HG03575 (cell line): ENCODE results near the gene PES1.
"Not testable (repeated sequence)": the region's sequence is repeated elsewhere in the genome, so short reads cannot be mapped to it uniquely, and the experiment has no call there.

Experiments used
- ATAC-seq: cut with Tn5 transposase; IDR thresholded peaks from one replicate; pipeline ENCODE4 v1.9.1; 2021; ENCODE audit not compliant: unreplicated experiment, insufficient number of reproducible peaks, low FRiP score; ENCODE audit errors: extremely low read depth

The PES1 gene

DNA sequence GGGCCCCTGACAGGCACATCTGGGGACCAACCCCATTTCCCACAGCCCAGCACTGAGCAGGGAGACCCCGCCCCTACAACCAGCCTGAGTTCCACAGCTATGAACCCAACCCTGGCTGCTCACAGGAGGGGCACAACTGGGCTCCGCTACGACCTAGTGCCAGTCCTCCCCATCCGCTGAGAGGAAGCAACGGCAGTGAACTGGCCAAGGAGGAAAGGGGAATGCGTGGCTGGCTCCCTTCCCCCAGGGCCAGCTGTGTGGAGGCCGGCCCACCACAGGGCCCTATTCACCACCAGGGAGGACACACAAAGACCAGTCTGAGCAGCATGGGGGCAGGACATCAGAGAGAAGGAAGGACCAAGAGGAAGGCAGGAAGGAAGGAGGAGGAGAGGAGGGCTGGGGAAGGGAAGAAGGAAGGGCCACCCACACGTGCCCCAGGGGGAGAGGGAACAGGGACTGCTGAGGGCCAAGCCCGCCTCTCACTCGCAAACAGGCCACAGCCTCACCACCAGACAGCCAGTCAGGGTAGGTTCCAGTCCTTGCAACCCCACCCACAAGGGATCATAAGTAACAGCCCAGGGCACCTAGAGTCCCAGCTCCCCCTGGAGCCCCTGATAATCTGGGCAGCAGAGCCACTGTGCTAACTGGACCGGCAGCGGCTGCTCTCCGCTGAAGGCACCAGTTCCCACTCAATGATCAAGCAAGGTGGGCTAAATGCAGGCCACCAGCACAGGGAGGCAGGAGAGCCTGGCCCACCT is 8.7 kb downstream of the PES1 start:
- no peak for ATAC-seq

GRCh38 chr22:30582051-30582450 is 9.7 kb downstream of the PES1 start:
- ATAC-seq = no peak

DNA sequence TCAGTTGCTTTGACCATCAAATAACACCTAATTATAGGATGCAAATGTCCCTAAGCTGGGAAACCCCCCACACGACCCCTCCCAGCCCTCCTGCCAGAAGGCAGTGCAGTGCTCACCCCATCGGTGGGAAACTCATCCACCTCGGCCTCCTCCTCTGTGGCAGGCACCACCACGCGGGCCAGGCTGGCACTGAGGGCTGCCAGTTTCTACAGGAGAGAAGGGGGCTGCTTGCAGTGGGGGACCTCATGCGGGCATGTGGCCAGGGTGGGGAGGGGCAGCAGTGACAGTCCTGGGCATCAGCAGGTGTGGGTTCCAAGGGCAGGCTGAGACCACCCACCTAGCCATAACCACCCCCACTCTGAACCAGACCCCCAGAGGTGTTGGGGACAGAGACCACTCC is 10.8 kb downstream of the PES1 start:
- ATAC-seq = no peak

DNA sequence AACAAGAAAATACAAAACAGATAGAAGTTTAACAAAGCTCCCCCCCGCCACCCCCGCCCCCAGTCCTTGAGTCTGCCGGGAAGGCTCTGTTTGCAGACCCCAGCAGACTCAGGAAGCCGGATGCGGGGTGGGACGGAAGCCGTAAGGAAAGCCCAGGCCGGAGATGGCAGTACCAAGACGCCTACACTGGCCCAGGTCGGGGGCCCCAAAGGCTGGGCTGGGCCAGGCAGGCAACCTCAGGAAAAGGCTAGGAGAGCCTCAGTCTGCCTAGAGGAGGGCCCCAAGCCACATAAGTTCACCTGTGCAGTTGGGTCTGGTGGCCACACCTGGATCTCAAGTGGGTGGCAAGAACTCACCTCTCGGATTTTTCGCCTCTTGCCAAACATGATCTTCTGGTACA is 13.2 kb downstream of the PES1 start:
- no peak for ATAC-seq

DNA sequence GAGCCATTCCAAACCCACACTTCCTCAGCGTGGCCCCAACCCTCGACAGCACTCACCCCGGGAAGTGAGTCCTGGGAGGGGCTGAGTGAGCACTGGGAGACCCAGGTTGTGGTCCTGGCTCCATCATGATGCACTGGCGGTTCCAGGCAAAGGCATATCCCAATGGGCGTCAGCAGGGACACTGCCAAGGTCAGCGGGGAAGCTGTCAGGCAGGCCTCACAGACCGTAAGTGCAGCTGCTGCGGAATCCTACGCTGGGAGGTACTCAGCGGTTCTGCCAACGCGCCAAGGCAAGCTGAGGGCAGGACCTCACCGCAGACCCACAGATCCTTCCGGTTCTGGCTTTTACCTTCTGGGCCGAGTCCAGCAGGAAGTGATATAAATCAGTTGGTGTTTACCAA is 15.9 kb downstream of the PES1 start:
- ATAC-seq = no peak

DNA sequence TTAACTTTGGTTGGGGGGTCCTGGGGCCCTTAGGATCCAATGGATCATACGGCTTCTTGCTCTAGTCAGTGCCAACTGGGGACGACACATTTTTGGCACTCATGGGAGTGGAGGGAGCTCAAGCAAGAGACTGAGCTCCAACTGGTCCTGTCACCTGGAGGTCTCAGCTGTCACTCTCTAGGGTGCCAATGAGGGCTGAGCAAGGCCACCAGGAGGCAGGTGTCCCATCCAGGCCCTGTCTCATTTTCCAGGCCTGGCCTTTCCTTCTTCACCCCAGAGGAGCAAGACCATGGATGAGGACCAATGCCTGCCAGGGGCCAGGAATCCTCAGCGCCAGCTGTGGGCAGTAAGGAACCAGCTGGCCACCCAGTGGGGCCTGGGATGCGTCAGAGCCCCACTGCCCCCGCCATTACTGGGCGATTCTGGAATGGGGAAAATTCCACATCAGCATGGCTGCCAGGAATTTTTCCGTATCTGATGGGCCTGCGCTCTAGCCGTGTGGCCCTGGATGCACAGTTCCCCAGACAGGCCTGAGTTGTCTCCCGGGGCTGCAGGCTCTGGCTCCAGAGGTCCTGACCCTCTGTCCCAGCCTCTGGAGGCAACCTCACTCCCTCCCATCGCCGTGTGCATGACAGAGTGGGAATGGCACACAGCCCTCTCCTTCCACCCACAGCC is 16.6 kb downstream of the PES1 start:
- no peak for ATAC-seq

DNA sequence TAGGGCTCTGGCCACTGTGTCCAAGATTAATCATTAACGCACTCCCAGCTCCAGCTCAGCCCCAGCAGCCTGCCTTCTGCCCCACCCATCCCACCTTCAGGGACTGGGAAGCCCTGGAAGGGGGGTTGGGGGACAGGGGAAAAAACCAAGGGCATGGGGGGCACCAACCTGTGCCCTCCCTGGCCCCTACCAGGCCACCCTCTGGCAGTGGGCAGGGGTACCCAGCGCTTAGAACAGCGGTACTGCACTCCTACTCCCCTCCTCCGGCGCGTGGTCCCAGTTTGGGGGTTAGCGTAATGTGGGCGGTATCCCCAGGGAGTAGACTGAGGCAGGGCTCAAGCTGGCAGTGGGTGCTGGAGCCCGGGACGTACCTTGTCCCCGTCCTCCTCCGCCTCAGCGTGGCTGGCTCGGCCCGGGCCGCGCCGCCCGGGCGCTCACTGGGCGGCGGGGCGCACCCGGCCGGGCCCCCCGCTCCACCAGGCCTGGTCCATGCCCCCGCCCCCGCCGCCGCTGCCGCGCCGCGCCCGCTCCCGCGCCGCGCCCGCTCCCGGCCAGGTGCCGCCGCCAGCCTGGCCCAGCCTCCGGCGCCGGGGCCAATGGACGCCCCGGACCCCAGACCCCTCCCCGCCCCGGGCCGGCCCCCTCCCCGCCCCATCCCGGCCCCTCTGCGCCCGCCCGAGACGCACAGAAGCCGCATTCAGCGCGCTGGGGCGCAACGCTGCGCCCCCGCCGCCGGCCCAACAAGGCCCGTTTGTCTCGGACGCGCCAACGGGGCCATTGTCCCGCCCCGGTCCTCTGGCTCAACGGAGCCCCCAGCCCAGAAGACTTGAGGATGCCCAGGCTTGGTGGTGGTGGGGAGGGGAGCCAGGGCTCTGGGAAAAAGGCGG is 17.4 kb downstream of the PES1 start, which contains the start of gene GAL3ST1:
TSS of gene GAL3ST1 (minus strand) at position 571 of the 887 bp plus-strand sequence. CDS start 17,273 bp downstream, outside the sequence.
- ATAC-seq = no peak

DNA sequence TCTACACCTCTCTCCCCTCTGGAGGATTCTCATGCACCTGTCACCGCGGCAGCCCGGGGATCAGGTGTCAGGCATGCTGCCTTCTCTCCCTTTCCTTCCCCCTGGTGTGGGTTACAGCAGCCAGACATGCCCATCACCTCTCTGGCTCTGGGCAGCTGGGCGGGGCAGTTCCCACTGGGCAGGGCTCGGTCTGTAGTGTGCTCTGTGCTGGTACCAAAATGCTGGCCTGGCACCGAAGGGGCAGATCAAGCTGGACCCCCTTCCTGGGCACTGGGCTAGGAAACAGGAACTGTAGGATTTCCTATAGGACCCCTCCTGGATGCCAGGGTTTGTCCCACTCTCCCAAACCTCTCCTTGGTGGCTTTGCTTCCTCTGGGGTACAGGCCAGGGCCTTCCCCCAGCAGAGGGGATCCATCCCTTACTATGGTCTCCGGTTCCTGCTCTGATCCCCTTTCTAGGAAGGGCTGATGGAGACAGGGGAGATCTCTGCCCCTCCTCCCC is 18.1 kb downstream of the PES1 start:
- no peak for ATAC-seq

DNA sequence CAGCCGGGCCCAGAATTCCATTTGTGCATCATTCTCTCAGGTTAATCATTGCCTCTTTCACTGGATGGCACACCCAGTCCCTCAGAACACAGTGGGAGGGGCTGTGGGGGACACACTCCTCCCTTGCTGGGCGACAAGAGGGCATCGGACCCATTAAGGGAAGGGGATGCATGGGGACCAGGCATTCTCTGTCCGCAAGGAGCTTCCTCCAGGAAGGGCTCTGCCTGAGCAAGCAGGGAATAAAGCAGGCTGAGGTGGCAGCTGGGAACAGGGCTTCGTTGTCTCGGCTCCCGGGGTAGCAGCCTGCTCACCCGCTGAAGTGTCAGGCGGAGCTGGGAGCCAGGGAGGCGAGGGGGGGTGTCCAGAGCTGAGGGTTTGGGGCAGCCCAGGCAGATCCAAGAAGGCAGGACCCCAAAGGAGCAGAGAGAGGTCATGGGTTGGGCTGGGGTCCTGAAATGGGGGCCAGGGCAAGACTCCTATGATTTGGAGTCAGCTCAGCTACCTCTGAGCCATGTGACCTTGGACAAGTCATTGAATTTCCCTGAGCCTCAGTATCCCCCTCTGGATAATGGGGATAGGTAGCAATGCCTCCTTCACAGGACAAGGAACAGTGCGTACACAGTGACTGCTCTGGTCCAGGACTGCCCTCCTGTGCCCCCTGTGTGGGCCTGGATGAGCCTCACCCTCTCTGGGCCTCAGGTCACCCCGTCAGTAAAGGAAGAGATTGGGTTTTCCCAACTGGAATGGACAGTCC is 18.7 kb downstream of the PES1 start:
- no peak for ATAC-seq

- no peak for ATAC-seq
These were observed 19.5 kb downstream of the PES1 start for GRCh38 chr22:30572210-30572609.

- no peak for ATAC-seq
These were observed 22.0 kb downstream of the PES1 start for GRCh38 chr22:30569674-30570202.

DNA sequence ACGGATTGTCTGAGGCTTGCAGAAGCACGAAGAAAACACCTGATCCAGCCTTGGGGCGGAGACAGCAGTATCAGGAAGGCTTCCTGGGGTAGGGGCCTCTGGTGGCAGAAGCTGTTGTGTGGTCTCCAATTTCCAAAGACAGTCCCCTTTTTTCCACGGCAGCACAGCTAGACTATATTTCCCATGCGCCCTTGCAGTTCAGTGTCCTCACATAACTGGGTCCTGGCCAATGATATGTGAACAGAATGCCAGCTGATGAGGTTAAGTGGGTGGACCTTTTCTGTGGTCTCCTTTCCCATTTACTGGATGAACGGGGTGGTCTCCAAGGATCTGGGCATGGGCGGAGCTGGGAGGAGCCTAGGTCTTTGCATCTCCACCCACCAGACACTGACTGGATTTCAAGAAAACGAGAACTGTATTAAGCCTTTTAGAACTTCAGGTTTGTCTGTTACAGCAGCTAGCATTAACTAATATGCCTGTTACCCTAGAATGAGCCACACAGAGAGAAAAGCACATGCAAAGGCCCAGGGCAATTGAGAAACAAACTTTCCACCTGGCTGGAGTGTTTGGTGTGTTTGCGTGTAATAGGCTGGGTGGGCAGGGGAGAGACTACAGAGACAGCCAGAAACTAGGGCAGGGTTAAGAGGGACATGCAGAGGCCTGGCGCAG is 23.4 kb downstream of the PES1 start:
- no peak for ATAC-seq

DNA sequence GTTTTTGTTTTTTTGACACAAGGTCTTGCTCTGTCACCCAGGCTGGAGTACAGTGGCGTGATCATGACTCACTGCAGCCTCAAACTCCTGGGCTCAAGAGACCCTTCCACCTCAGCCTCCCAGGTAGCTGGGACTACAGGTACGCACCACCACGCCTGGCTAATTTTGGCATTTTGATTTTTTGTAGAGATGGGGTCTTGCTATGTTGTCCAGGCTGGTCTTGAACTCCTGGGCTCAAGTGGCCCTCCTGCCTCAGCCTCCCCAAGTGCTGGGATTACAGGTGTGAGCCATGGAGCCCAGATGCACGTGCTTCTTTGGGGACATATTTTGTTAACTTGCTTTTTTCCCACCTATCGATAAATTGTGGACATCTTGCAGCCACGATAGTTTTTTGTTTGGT is 24.4 kb downstream of the PES1 start:
- ATAC-seq = not testable (repeated sequence)

DNA sequence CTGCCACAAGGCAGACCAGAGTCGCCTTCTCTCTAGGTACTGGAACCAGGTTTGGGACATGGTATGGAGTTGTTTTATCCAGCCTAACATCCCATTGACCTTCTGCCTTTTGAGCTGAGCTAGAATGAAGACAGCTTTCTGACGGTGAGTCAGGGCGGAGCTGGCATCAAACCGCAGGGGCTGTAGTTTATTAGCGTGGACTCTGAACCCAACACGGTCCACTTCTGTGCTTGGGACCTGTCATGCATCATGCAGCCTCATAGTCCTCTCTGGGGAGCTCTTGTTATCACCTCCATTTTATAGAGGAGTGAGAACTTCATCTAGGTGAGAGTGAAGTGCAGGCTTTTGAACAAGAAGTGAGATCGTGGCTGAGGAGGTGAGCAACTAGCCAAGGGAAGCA is 25.6 kb downstream of the PES1 start:
- no peak for ATAC-seq

DNA sequence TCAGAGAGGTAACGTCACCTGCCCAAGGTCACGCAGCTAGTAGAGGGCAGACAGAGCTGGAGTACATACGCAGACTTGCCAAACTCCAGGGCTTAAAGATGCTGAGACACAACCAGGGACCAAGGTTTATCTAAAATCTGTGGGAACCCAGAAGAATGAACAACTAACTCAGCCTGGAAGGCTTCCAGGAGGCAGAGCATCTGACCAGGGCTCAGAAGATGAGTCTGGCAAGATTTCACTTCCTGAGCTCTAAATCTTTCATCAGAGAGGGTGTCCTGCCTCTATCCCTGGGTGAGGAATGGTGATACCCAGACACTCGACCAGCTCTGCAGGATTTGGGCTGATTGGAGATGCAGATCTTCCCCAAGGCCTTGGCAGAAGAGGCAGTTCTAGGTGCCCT is 26.4 kb downstream of the PES1 start:
- no peak for ATAC-seq

DNA sequence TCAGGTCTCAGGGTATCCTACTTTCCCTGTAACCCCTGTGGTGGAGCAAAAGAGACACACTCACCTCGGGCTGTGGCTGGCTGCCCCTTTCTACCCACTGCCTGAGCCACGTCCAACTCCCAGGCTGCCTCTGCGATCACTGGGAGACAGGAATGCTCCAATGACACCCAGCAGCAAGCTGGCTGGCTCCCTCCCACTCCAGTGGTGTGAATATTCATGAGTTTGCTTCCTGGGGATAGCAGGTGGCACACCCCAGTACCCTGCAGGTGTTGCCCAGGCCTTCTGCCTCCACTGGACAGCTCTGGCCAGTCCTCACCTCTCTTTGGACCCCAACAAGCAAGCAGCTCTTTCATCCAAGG is 27.0 kb downstream of the PES1 start:
- no peak for ATAC-seq

DNA sequence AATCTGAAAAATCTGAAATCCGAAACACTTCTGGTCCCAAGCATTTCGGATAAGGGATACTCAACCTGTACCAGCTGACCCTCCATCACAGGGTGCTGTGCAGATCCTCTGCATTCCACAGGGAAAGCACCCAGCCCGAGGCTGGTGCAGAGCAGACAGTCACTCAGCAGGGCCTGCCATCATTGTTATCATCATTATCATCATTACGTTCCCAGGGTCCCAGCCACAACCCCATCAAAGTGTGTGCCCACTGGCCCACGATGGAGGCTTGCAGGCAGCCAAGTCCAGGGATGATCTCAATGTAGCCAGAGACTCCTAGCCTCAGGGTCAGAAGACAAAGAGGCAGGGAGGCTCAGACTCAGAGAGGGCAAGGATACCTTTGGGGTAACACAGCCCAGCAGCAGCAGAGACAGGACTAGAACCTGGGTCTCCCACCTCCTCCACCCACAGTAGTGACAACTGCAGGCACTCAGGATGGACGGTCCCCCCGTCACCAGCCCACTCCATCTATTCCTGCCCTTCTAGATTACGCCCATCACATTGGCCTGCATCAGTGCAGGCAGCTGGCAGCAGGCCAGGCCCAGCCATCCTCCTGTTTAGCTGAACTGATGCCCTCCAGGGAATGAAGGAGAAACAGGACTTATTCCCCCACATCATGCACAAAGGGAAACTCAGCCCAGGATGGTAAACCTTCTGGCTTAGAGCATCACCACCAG is 27.5 kb downstream of the PES1 start:
- ATAC-seq = no peak

DNA sequence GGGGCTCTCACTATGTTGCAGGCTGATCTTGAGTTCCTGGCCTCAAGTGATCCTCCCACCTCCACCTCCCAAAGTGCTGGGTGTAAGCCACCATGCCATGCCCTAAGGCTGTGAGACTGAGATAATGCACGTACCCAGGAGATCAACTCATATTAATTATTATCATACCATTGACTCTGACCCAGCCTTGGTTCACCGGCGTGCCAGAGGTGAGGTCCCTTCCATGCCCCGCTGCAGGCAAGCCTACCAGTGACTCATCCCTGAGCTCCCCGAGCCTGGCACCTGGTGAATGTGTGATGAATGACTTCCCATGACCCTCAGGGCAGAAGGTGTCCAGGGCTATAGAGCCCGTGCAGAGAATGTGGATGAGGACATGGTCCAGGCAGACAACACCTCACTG is 29.3 kb downstream of the PES1 start:
- no peak for ATAC-seq
